HG03565 (cell line): Measurements from ENCODE around the gene TRIM31.

Experiments used
- ATAC-seq: cut with Tn5 transposase; IDR thresholded peaks from one replicate; pipeline ENCODE4 v1.9.1; 2021; ENCODE audit warnings: mild to moderate bottlenecking, moderate library complexity; ENCODE audit not compliant: unreplicated experiment

The TRIM31 gene

GRCh38 chr6:30113003-30113759, at the start of gene TRIM31:
Gene TRIM31, minus strand, starts transcription at chr6:30113090. Its CDS starts 285 bp downstream, at chr6:30112805.
- ATAC-seq = no peak

- ATAC-seq = no peak
Measured at GRCh38 chr6:30162265-30163089, 49.6 kb upstream of the TRIM31 start.

- ATAC-seq = no peak
Measured at GRCh38 chr6:30160785-30161531, 48.1 kb upstream of the TRIM31 start, which contains the start of gene TRIM10. Gene TRIM10, minus strand, starts transcription at chr6:30161211. Its CDS starts 353 bp downstream, at chr6:30160858.

- no peak for ATAC-seq
Measured at GRCh38 chr6:30160008-30160784, 47.3 kb upstream of the TRIM31 start.

- no peak for ATAC-seq
Measured at GRCh38 chr6:30158475-30159040, 45.7 kb upstream of the TRIM31 start.

GRCh38 chr6:30157999-30158398, 45.1 kb upstream of the TRIM31 start:
- ATAC-seq = no peak

GRCh38 chr6:30157581-30157980, 44.7 kb upstream of the TRIM31 start:
- ATAC-seq = no peak

- ATAC-seq = no peak
Measured at GRCh38 chr6:30156774-30157173, 43.9 kb upstream of the TRIM31 start.

GRCh38 chr6:30156262-30156599, 43.3 kb upstream of the TRIM31 start:
- ATAC-seq = no peak

GRCh38 chr6:30155520-30156261, 42.8 kb upstream of the TRIM31 start:
- no peak for ATAC-seq

GRCh38 chr6:30154709-30155519, 42.0 kb upstream of the TRIM31 start:
- ATAC-seq = no peak

GRCh38 chr6:30154061-30154460, 41.2 kb upstream of the TRIM31 start:
- ATAC-seq = no peak

- no peak for ATAC-seq
Measured at GRCh38 chr6:30152910-30153610, 40.2 kb upstream of the TRIM31 start.

GRCh38 chr6:30152016-30152673, 39.3 kb upstream of the TRIM31 start:
- no peak for ATAC-seq

- ATAC-seq = no peak
Measured at GRCh38 chr6:30151580-30151979, 38.7 kb upstream of the TRIM31 start.

GRCh38 chr6:30150671-30151395, 37.9 kb upstream of the TRIM31 start:
- no peak for ATAC-seq
